Inflammatory macrophage (primary cell): ENCODE measurements around the gene CLASP1.
"Not testable (repeated sequence)": the region's sequence is repeated elsewhere in the genome, so short reads cannot be mapped to it uniquely, and the experiment has no call there.

Experiments used
- DNase-seq, 2 donors: peaks; one replicate each; pipeline ENCODE4 v3.0.0-alpha.2; 2020 to 2022

The CLASP1 gene

DNA sequence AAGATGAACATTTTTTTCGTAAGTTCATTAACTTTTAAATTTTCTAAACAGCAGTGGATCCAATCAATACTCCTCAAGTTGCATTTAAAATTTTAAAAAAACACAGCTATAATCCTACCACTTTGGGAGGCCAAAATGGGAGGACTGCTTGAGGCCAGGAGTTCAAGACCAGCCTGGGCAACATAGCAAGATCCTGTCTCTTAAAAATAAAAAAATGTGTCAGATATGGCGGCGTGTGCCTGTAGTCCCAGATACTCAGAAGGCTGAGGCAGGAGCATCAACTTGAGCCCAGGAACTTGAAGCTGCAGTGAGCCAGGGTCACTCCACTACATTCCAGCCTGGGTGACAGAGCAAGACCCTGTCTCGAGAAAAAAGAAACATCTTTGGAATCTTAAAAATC is 178.3 kb downstream of the CLASP1 start:
- DNase-seq = no peak

DNA sequence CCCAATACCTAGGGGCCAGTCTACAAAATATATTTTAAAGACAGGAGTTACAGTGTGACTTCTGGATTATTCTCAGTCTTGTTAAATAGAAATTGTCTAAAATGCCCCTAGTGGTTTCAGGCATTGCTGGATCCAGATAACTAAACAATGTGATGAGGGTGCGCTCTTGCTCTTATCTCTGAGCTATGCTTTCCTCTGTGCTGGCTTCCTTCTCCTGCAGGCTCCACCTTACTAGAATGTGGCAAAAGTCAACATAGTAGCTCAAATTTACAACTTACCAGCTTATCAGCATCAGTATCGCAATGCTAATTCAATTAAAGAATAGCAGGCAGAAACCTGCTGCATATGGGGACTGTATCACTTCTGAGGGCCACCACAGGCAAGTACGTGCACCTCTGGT is 179.9 kb downstream of the CLASP1 start:
- DNase-seq = no peak

DNA sequence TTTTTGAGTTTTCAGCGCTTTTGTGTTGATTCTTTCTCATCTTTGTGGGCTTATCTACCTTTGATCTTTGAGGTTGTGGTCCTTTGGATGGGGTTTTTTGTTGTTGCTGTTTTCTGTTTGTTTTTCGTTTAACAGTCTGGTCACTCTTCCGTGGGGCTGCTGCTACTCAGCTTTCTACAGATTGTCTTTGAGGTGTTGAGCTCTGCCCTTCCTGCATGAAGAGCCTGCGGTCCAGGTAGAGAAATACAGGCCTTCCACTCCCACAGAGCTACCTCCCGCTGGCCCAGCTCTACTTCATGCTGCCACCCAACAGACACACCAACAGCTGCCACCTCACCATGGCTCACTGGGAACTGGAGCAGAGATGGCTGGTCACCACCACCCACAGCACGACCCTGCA is 180.3 kb downstream of the CLASP1 start:
- no peak for DNase-seq

DNA sequence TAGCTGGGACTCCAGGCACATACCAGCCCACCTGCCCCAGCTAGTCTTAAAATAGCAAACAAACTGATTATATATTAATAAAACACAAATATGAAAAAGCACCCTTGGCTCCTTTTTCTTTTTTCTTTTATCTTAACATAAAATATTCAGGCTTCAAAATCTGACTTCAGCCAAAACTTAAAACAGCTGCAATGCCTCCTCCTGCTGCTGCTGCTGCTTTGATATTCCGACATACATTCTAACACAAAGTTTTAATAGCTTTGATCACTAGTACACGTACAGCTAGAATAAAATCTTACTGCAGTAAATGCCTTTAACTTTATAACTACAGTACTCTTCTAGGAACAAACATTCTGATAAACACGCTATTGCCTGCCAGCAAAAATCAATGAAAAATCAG is 190.0 kb downstream of the CLASP1 start:
- DNase-seq = no peak

DNA sequence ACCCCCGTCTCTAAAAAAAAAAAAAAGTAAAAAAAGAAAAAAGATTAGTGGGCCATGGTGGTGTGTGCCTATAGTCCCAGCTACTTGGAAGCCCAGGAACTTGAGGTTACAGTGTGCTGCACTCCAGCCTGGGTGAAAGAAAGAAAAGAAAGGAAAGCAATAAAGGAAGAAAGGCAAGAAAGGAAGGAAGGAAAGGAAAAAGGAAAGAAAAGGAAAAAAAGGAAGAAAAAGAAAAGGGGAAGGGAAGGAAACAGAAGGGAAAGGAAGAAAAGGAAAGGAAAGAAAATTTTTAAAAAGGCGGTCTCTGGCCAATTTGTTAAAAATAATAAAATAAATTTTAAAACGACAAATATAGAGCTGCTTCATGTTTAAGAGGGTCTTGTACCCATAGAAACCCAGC is 192.9 kb downstream of the CLASP1 start:
- DNase-seq = no peak

DNA sequence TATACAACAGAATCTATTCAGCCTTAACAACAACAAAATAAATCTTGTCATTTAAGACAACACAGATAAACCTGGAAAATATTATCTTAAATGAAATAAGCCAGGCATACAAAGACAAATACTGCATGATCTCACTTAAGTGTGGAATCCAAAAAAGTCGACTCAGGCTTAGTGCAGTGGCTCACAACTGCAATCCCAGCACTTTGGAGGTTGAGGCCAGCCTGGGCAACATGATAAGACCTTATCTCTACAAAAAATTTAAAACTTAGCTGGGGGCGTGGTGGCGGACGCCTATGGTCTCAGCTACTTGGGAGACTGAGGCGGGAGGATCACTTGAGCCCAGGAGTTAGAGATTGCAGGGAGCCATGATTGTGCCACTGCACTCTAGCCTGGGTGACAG is 193.8 kb downstream of the CLASP1 start:
- DNase-seq = no peak

DNA sequence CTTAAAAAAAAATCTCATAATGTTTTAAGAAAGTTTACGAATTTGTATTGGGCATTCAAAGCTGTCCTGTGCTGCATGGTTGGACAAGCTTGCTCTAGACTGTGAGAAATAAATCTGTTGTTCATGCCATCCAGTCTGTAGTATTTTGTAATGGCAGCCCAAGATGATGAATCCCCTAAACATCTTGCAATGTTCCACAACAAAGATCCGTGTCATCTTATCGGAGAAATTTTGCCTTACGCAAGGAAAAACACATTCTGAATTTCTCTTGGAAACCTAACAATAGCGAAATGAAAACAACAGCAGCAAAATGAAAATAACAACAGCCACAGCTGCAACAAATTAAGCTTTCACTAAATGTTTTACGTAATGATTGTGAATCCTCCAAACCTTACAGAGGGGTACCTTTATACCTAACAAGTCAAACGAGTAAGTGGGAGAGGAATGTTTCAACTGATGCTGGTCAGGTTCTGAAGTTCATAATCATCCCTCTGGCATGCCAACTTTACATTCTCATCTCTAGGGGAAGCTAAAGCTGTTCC is 194.6 kb downstream of the CLASP1 start:
- DNase-seq = no peak

DNA sequence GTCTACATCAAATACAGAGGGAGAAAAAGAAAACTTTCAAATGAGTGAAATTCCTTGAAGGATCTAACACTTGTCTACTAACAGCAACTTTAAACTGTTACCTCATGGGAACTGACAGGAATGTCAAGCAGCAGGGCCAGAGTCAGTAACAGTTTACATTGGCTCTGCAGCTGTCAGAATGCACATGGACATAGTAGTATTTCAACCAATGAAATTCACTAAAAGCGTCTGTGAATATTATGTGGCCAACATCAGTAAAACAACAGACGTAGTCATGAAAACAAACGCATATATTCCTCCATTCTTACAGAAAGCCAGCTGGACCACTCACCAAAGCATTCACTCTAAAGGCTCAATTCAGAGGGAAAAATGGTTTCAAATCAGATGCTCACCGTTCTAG is 197.9 kb downstream of the CLASP1 start:
- no peak for DNase-seq

DNA sequence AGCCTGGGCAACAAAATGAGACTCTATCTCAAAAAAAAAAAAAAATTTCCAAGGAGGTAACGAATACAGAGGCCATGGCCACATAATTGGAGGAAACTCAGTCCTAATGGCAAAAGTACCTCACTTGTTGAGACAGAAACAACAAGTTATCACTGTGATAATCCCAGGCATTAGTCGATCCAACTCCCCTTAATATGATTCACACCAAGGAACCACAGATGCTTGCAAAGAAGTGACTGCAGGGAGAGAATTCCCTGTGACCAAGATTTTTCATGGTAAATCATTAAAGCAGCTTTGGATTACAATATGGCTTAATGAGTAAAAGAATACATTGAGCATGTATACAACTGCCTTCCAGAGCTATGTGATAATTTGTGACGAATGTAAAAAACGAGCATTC is 199.0 kb downstream of the CLASP1 start:
- DNase-seq = no peak

DNA sequence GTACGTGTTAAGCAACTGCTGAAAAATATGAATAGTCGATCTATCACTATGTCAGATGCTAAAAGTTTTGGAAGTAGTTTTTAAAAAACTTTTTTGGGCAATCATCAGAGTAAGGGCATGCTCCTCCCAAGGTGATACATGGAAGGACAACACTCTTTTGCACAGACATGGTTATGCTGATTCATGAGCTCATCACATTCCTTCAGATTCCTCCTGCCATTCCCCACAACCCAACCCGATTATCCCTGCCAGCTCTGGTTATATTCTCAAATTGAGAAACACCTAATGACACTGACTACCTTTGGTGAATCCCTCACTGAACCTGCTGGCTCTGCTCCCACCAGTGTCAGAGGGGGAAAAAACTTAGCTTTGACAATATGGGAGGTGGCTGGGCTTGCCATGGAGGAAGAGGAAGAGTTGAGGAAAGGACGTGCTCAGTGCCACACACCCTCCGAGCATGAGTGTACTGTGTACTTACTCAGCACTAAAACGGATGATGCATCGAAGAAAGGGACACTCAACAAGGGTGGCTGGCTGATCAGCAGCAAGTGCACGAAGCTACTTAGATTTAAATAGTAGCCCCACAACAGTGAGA is 202.5 kb downstream of the CLASP1 start:
- no peak for DNase-seq

DNA sequence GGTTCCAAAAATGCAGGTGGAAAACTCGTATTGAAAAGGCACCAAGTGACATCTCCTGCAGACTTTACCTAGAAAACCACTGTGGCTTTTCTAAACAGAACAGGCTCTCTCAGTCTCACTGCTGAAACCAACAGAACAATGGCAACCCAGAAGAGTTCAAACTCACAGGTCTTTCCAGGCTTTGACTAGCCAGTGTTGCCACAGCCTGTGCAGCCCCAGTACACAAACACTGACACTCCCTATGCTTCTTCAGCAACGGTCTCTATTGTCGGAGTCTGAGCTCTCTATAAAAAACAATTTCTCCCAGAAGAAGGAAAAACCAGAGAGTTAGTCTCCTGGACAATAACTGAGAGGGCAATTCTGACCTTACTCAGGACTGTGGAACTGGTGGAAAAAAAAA is 206.4 kb downstream of the CLASP1 start:
- no peak for DNase-seq

DNA sequence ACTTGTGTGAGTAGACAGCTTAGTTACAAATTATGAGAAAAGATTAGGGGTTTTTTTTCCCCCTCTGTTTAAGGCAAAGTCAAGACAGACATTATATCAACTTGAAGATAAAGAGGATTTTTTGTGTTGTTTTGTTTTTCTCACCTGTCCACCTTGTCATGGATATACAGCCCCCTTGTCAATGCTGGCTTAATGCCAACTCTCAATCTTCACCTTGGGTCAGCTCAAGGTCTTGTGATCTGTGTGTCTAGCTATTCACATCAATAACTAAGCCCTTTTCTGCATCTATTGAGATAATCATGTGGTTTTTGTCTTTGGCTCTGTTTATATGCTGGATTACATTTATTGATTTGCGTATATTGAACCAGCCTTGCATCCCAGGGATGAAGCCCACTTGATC is 211.0 kb downstream of the CLASP1 start:
- not testable (repeated sequence) for DNase-seq

DNA sequence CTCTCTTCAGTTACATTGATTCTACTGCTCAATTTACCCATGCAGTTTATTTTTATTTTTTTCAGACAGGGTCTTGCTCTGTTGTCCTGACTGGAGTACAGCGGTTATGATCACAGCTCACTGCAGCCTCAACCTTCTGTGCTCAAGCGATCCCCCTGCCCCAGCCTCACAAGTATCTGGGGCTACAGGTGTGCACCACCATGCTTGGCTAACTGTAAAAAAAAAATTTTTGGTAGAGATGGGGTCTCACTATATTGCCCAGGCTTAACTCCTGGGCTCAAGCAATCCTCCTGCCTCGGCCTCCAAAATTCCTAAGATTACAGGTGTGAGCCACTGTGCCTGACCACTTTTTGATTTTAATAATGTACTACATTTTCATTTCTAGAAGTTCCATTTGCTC is 212.3 kb downstream of the CLASP1 start:
- DNase-seq = no peak

DNA sequence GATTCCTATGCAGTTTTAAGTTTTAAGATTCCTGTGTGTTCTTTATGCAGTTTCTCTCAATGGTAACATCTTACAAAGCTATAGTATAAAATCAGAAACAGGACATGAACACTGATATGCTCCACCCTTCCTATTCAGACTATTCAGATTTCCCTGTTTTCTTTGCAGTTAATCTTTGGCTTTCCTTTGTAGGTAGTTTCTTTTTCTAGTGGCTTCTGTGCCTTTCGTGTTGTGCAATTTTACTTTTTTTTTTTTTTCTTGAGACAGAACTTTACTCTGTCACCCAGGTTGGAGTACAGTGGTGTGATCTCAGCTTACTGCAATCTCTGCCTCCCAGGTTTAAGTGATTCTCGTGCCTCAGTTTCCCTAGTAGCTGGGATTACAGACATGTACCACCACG is 213.5 kb downstream of the CLASP1 start:
- no peak for DNase-seq

DNA sequence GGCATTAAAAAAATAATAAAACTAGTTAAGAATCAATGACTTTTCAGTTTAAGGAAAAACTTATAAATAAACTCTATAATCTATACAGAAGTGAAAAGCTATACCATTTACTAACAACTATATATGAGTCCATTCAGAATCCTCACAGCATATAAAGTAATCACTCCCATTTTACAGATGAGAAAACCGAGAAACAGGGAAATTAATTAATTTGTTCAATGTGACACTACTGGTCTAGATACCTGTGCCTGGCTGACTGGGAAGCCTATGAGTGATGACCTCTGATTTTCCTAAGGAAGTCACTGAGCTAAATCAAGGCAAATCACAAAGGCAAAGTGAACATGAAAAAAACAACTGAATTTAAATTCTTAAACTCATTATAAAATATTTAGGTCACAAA is 218.0 kb downstream of the CLASP1 start:
- no peak for DNase-seq

DNA sequence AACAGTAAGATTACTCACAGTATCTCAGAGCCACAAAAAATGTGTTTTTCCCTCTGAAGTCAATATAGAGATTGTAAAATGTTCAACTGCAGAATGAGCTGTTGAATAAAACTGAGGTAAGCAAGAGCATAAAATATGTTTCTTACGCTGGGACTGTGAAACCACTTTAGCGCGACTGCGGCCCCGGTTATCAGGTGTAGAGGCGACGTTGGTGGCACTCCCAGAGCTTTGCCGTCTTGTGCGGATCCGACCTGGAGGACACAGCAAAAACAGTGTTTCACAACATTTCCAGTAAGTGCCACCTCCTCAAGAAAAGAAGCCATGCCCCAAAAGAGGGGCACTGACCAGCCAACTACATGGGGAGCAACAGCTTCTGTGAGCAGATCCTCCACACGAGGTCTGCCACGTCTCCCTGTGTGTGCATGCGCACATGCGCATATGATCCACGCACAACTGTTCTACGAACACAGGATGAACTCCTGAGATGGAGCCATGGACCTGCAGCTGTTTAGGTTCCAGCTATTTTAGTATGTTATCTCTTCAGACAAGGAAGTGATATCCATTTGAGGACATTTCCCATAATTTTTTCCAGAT is 219.2 kb downstream of the CLASP1 start:
- DNase-seq = no peak

DNA sequence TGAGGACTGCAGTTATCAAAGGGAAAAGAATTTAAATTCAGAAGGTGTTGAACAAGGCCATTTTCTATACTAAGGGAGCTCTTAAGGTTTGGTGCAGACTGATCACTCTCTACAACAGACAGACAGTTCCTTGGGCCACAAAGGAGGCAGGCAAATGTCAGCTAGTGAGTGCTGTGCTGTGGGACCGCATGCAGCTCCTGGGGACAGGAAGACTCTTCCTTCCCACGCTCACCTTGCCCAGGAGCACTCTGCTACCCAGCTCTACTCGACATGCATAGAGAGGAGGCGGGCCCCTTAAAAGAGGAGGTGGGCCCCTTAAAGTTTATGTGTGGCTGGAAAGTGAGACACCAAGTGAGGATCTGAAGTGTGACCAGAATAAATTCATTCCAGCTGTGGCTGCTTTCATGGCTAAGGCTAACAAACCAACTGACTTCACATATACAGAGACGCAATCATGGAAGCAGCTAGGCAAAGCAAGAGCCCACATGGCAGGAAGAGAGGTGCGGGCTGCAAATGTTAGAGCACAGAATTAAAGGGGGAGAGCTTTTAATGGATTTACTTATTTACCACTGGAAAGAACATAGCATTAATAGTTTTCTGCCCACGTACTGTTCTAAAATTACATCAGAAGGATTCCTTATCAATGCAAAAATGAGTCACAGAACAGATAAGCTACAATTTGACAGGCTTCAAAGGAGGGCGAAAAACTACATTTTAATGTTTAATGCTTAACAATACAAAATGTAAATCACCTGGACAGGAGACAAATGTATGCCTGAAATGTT is 220.0 kb downstream of the CLASP1 start:
- no peak for DNase-seq

DNA sequence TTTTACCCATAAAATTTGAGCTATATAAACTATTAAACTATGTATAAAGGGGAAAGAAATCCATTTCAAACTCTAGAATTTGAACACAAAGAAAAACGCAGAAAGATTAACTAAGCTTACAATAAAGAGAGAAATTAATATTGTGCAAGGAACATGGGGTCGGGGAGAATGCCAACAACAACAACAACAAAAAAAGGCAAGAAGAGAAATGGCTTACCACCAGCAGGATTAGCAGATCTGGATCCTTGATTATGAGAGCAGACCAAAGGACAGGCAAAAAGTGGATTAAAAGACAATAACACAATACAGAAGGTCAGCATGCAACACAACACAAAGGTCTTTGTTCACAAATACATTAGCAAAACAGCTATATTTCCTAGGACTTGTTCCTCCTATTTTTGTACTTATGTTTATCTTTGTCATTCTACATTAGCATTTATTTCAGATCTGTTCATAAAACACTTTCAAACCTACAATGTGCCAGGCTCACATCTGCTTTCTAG is 222.0 kb downstream of the CLASP1 start:
- no peak for DNase-seq

DNA sequence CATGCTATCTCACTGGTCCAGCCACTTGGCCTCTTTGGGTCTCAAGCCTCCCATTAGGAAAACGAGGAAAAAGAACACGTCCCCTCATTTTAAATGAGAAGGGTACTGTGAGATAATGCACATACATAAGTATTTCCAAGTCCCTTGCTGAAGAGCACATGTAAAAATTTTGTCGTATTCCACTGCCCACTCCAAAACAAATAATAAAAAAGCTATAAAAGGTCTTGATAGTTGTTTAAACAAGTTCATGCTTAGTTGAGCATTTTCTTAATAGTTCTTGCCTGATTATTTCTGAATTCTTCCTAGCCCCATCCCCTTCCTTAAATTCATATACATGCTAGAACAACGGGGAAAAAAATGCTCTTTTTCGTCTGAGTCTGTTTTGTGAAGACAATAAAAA is 228.8 kb downstream of the CLASP1 start:
- no peak for DNase-seq

DNA sequence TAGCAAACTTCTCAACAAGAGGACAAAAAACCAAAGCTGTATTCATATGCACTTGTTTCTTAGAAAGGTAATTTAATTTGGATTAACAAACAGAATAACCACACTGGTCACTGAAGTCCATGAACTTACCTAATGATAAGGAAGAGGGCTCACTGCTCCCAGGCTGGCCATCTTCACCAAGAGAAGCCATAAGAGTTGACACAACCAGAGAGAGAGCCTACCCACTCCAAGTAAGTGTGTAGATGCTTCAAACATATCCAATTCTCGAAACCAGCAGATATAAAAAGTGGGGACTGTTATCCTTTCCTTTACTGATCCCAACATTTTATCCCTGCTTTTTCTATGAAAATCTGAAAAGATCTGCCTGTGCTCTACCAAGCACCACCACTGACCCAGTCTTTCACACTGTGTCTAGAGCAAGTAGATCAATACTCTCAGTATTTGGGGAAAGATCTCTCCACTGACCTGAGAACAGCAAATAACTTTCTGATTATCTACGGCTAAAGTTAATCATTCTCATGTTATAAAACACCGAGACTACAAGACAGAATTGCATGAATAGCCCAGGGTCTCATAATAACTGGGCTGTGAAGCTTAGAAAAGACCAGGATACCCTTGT is 230.1 kb downstream of the CLASP1 start:
- DNase-seq = no peak

DNA sequence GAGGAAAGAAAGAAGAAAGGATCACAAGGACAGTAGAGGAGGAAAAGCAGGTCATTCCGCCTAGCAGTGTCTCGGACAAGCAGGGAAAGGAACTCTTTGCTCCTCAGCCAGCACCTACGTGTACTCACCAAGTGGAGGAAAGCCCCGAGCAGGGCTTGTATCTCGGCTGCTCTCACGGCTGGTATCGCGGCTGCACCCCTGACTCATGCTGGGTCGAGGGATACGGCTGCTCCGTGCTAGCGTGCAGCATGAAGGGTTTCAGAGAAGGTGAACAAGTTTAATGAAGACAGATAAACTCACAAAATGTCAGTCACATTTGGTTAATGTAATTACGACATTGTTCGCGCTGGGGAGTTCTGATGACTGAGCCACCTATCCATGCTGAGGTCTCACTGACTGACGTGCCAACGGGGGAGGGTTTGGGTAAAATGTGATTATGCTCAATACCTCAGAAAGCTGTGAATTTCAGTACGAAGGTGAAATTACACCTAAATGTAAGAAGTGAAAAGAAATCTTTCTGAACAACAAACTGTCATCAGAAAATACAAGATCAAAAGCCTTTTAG is 230.7 kb downstream of the CLASP1 start:
- no peak for DNase-seq

DNA sequence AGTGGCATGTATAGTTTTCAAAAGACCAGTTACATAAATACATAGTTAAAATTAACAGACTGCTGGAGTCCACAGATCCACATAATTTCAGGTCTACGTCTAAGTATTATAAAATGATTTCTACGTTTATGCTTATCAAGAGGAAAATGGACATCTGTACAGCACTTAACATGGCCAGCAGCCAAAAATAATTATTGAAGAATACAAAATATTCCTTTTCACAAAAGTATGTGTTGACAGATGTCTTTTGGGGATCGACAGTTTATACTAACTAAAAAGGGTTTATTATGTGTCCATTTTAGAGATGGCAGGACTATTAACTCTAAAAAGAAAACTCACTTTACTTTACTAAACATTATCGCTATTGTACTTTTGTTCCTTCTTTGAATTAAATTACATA is 231.4 kb downstream of the CLASP1 start:
- no peak for DNase-seq

DNA sequence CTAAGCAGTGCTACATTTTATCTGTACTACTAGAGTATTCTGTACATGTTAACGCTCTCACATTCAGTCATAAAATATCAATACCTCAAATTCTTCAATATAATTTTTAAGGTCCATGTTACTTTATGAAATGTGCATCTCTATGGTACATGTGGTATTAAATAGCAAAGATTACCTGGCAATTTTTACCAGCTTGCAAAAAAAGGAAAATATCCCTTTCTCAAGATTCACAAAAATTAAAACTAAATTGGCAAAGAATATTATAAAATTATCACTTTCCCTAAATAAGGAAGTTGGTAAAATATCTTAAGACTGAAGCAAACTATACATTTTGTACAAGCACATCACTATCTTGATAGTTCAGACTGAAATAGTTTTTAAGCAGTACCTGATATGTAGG is 233.5 kb downstream of the CLASP1 start:
- no peak for DNase-seq
